OCI-LY1 (cell line): ENCODE measurements around the gene ZSWIM8.

Experiments
- H2AFZ ChIP-seq: fragments of 200-600 bp; sonication (generic), shearing (Covaris generic); 2 replicates; pipeline ENCODE4 v1.6.0; 2014; ENCODE audit warnings: antibody characterized with exemption, mild to moderate bottlenecking, low read length
- H3F3A ChIP-seq: fragments of 200-600 bp; sonication (generic), shearing (Covaris generic); 2 replicates; pipeline ENCODE4 v1.6.0; 2014; ENCODE audit warnings: mild to moderate bottlenecking, antibody characterized with exemption, low read length, moderate library complexity; ENCODE audit not compliant: insufficient read depth
- H3K27ac ChIP-seq: fragments of 200-600 bp; sonication (generic); 2 replicates; pipeline ENCODE4 v1.5.1; 2014; ENCODE audit warnings: low read length, mixed run types, mild to moderate bottlenecking, low read depth; ENCODE audit not compliant: poor library complexity, severe bottlenecking
- H3K27me3 ChIP-seq: fragments of 200-600 bp; sonication (generic); 2 replicates; pipeline ENCODE4 v1.6.0; 2014; ENCODE audit warnings: antibody characterized with exemption, mild to moderate bottlenecking, low read length, moderate library complexity; ENCODE audit not compliant: insufficient read depth
- H3K36me3 ChIP-seq: fragments of 200-600 bp; sonication (generic); 2 replicates; pipeline ENCODE4 v1.6.1; 2014; ENCODE audit warnings: mild to moderate bottlenecking, antibody characterized with exemption, low read length, moderate library complexity, mixed read lengths; ENCODE audit not compliant: insufficient read depth
- H3K4me1 ChIP-seq: fragments of 200-600 bp; sonication (generic); 2 replicates; pipeline ENCODE4 v1.5.1; 2014; ENCODE audit warnings: mild to moderate bottlenecking, low read length, moderate library complexity; ENCODE audit not compliant: insufficient read depth, severe bottlenecking
- H3K4me2 ChIP-seq: fragments of 200-600 bp; sonication (generic), shearing (Covaris generic); 2 replicates; pipeline ENCODE4 v1.6.1; 2014; ENCODE audit warnings: low read length
- H3K4me3 ChIP-seq: fragments of 200-600 bp; sonication (generic); 2 replicates; pipeline ENCODE4 v1.5.1; 2014; ENCODE audit warnings: low read length, low read depth, mild to moderate bottlenecking, mixed read lengths; ENCODE audit not compliant: poor library complexity, severe bottlenecking
- H3K79me2 ChIP-seq: fragments of 200-600 bp; shearing (Covaris generic); 2 replicates; pipeline ENCODE4 v1.6.1; 2016; ENCODE audit warnings: mixed run types, low read length, mixed read lengths; ENCODE audit not compliant: insufficient read depth
- H3K9ac ChIP-seq: fragments of 200-600 bp; sonication (generic), shearing (Covaris generic); 2 replicates; pipeline ENCODE4 v1.6.1; 2014; ENCODE audit warnings: mild to moderate bottlenecking, low read length, mixed read lengths
- H3K9me2 ChIP-seq: fragments of 200-600 bp; sonication (generic), shearing (Covaris generic); 2 replicates; pipeline ENCODE4 v1.6.1; 2014; ENCODE audit warnings: low read depth, mild to moderate bottlenecking, low read length, mixed read lengths
- H3K9me3 ChIP-seq: fragments of 200-600 bp; shearing (Covaris generic); 2 replicates; pipeline ENCODE4 v1.6.1; 2014; ENCODE audit warnings: low read length, mixed read lengths
- H4K20me1 ChIP-seq: fragments of 200-600 bp; sonication (generic), shearing (Covaris generic); 2 replicates; pipeline ENCODE4 v1.6.0; 2016; ENCODE audit warnings: mild to moderate bottlenecking, low read length; ENCODE audit not compliant: insufficient read depth
- EZH2 ChIP-seq: fragments of 200-600 bp; sonication (generic), shearing (Covaris generic); IDR thresholded peaks from 2 replicates; pipeline ENCODE4 v1.8.0; 2017; ENCODE audit warnings: borderline replicate concordance, mixed run types, mild to moderate bottlenecking, antibody characterized with exemption, low read length, moderate library complexity, mixed read lengths
- TF ChIP-seq, protein P1 (sequence below): fragments of 200-600 bp; sonication (generic), shearing (Covaris generic); IDR thresholded peaks from 2 replicates; pipeline ENCODE4 v1.5.1; 2017; ENCODE audit warnings: mild to moderate bottlenecking, antibody characterized with exemption, low read length, moderate library complexity, mixed read lengths

ZSWIM8 gene

DNA sequence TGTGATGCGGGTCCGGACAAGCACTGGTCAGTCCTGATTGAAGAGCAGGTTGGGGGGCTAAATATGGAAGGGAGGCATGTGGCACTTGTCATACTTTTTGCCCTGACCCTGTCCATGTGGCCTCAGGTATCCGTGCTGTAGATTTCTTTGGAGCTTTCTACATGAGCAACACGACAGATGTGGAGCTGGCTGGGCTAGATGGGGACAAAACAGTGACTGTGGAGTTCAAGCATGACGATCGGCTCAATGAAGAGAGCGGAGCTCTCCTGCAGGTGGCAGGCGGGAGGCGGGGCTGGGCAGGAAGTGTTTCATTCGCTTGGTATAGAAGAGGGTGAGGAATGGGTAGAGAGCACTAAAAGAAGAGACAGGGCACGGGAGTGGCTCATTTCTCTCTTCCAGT, 16.5 kb upstream of the ZSWIM8 start:
- no peaks in the 10 kb centered on the region for H4K20me1 ChIP-seq
- TF ChIP-seq, protein P1, sequence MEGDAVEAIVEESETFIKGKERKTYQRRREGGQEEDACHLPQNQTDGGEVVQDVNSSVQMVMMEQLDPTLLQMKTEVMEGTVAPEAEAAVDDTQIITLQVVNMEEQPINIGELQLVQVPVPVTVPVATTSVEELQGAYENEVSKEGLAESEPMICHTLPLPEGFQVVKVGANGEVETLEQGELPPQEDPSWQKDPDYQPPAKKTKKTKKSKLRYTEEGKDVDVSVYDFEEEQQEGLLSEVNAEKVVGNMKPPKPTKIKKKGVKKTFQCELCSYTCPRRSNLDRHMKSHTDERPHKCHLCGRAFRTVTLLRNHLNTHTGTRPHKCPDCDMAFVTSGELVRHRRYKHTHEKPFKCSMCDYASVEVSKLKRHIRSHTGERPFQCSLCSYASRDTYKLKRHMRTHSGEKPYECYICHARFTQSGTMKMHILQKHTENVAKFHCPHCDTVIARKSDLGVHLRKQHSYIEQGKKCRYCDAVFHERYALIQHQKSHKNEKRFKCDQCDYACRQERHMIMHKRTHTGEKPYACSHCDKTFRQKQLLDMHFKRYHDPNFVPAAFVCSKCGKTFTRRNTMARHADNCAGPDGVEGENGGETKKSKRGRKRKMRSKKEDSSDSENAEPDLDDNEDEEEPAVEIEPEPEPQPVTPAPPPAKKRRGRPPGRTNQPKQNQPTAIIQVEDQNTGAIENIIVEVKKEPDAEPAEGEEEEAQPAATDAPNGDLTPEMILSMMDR: peak; percentile 77
- TF ChIP-seq EZH2: no peak
- H2AFZ ChIP-seq: no peak overlapping the region
- no peaks in the 10 kb centered on the region for H3K9me3 ChIP-seq
- no peaks in the 10 kb centered on the region for H3F3A ChIP-seq
- peak overlapping the region; percentile 72 for H3K27ac ChIP-seq
- peaks cover 29% of the 10 kb centered on the region for H3K4me1 ChIP-seq
- H3K79me2 ChIP-seq: peaks cover 8% of the 10 kb centered on the region; the same call in 1 of the 2 replicates
- H3K4me3 ChIP-seq: peak overlapping the region; percentile 14
- no peaks in the 10 kb centered on the region for H3K27me3 ChIP-seq
- H3K36me3 ChIP-seq: peaks cover 66% of the 10 kb centered on the region
- H3K9ac ChIP-seq: peak overlapping the region; percentile 28; the same call in 1 of the 2 replicates
- H3K9me2 ChIP-seq: no peaks in the 10 kb centered on the region
- H3K4me2 ChIP-seq: peak overlapping the region; percentile 55

DNA sequence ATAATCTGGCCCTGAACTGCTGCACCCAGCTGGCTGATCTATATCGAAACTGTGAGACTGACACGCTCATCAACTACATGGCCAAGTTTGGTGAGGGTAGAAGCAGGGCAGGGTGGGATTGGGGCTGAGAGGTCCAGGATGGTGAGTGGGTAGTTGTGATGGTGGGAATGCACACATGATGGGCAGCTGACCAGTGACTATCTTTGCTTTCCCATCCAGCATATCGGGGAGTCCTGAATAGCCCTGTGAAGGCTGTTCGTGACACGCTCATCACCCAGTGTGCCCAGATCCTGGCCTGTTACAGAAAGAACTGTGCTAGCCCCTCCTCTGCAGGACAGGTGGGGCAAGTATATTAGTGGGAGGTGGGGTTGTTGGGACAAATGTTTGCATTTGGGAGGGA, 16.0 kb upstream of the ZSWIM8 start:
- peaks cover 63% of the 10 kb centered on the region for H3K36me3 ChIP-seq
- peaks cover 13% of the 10 kb centered on the region; the same call in 1 of the 2 replicates for H3K79me2 ChIP-seq
- peaks cover 34% of the 10 kb centered on the region for H3K4me1 ChIP-seq
- H3F3A ChIP-seq: no peaks in the 10 kb centered on the region
- H3K9me2 ChIP-seq: no peaks in the 10 kb centered on the region
- peak overlapping the region; percentile 14 for H3K4me3 ChIP-seq
- H2AFZ ChIP-seq: no peak overlapping the region
- H3K4me2 ChIP-seq: peak overlapping the region; percentile 55
- no peak for TF ChIP-seq EZH2
- TF ChIP-seq, protein P1: no peak
- H4K20me1 ChIP-seq: no peaks in the 10 kb centered on the region
- H3K9me3 ChIP-seq: no peaks in the 10 kb centered on the region
- H3K9ac ChIP-seq: peak overlapping the region; percentile 28; the same call in 1 of the 2 replicates
- H3K27ac ChIP-seq: peak overlapping the region; percentile 72
- H3K27me3 ChIP-seq: no peaks in the 10 kb centered on the region

DNA sequence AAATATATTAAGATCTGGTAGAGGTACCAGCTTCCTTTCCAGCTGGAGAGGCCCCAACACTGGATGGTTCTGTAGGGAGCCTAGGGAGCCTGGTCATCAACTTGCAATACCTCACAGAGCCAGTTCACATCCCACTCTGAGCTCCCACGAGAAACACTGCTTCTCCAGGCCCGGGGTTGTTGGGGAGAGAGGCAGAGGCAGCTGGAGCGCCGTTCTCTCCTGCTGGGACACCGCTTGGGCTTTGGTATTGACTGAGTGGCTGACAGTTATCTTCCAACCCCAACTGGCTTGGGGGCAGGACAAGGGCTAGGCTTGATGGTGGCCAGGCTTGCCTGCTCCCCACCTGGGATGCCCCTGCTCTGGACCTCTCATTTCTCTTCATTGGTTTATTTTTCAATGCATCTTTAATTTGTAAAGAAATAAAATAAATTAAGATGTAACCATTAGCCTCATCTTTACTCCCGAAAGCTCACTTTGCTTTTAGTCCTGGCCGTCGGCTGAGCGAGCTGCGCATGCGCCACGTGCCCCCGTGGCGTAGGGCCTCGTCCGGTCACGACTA, 13.6 kb upstream of the ZSWIM8 start:
- peak overlapping the region; percentile 76 for H3K4me2 ChIP-seq
- peak overlapping the region; percentile 66 for H3K4me3 ChIP-seq
- no peak for TF ChIP-seq EZH2
- TF ChIP-seq, protein P1: no peak
- H2AFZ ChIP-seq: no peak overlapping the region
- H3K9me2 ChIP-seq: no peaks in the 10 kb centered on the region
- no peaks in the 10 kb centered on the region for H4K20me1 ChIP-seq
- peak overlapping the region; percentile 71 for H3K9ac ChIP-seq
- no peaks in the 10 kb centered on the region for H3K27me3 ChIP-seq
- no peaks in the 10 kb centered on the region for H3F3A ChIP-seq
- H3K36me3 ChIP-seq: peaks cover 56% of the 10 kb centered on the region
- H3K9me3 ChIP-seq: no peaks in the 10 kb centered on the region
- H3K27ac ChIP-seq: peak overlapping the region; percentile 67
- peaks cover 29% of the 10 kb centered on the region; the same call in 1 of the 2 replicates for H3K79me2 ChIP-seq
- H3K4me1 ChIP-seq: peaks cover 48% of the 10 kb centered on the region
